Measurements from ENCODE around the gene COPZ2. TPM values are rescaled to one million over a fixed set of nuclear protein-coding genes. Genes with fewer than 3 reads are reported as not detected.

Gene COPZ2
- total and polyA plus RNA-seq, 9 of the 15 experiments (the other 6 are each of a cell fraction or from before 2014, with no cell fraction given): 0.22 to 0.49 TPM; not detected in 7

DNA sequence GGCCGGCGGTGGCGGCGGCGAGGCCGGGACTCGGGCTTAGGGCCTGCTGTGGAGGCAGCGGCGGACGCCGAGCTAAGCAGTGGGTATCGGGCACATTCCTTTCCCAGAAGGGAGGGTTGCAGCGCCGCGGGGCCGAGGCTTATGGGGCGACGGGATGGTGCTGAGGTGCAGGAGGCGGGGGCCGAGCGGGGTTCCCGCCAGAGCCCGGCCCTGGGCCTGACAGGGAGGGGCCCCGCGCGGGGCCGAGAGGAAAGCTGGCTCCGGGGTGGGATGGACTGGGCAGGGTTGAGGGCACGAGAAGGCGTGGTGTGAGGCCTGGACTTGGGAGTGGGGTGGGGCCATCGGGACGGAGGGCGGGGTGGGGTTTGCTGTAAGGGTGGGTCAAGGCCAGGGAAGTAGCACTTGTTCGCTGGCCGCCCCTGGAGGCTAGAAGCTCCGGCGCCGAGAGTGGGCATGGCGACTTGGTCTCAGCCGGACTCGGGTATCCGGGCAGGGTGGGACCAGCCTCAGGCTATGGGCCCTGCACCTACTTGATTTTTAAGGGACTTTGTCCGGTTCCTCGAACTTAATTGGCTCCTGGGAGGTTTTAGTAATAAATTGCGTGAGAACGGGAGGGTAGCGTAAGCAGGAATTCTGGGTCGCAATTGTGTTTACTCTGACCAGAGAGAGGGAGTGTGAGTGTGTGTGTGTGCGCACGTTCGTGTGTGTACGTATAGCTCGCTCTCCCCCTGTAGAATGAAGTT lies 11.0 kb upstream of the COPZ2 start (continued):
- TF ChIP-seq, protein P1, sequence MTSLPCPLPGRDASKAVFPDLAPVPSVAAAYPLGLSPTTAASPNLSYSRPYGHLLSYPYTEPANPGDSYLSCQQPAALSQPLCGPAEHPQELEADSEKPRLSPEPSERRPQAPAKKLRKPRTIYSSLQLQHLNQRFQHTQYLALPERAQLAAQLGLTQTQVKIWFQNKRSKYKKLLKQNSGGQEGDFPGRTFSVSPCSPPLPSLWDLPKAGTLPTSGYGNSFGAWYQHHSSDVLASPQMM (CRISPR knock-in tag; IDR thresholded peaks at IDR 0.05): no peak
- TF ChIP-seq, protein P2, sequence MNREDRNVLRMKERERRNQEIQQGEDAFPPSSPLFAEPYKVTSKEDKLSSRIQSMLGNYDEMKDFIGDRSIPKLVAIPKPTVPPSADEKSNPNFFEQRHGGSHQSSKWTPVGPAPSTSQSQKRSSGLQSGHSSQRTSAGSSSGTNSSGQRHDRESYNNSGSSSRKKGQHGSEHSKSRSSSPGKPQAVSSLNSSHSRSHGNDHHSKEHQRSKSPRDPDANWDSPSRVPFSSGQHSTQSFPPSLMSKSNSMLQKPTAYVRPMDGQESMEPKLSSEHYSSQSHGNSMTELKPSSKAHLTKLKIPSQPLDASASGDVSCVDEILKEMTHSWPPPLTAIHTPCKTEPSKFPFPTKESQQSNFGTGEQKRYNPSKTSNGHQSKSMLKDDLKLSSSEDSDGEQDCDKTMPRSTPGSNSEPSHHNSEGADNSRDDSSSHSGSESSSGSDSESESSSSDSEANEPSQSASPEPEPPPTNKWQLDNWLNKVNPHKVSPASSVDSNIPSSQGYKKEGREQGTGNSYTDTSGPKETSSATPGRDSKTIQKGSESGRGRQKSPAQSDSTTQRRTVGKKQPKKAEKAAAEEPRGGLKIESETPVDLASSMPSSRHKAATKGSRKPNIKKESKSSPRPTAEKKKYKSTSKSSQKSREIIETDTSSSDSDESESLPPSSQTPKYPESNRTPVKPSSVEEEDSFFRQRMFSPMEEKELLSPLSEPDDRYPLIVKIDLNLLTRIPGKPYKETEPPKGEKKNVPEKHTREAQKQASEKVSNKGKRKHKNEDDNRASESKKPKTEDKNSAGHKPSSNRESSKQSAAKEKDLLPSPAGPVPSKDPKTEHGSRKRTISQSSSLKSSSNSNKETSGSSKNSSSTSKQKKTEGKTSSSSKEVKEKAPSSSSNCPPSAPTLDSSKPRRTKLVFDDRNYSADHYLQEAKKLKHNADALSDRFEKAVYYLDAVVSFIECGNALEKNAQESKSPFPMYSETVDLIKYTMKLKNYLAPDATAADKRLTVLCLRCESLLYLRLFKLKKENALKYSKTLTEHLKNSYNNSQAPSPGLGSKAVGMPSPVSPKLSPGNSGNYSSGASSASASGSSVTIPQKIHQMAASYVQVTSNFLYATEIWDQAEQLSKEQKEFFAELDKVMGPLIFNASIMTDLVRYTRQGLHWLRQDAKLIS (CRISPR knock-in tag; IDR thresholded peaks at IDR 0.05): 0 out of 2 replicates have a peak, but pooled peaks have one; percentile 74
- TF ChIP-seq, protein P3, sequence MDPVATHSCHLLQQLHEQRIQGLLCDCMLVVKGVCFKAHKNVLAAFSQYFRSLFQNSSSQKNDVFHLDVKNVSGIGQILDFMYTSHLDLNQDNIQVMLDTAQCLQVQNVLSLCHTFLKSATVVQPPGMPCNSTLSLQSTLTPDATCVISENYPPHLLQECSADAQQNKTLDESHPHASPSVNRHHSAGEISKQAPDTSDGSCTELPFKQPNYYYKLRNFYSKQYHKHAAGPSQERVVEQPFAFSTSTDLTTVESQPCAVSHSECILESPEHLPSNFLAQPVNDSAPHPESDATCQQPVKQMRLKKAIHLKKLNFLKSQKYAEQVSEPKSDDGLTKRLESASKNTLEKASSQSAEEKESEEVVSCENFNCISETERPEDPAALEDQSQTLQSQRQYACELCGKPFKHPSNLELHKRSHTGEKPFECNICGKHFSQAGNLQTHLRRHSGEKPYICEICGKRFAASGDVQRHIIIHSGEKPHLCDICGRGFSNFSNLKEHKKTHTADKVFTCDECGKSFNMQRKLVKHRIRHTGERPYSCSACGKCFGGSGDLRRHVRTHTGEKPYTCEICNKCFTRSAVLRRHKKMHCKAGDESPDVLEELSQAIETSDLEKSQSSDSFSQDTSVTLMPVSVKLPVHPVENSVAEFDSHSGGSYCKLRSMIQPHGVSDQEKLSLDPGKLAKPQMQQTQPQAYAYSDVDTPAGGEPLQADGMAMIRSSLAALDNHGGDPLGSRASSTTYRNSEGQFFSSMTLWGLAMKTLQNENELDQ (CRISPR knock-in tag; IDR thresholded peaks at IDR 0.05; ENCODE audit: borderline replicate concordance): no peak
- TF ChIP-seq, protein P4, sequence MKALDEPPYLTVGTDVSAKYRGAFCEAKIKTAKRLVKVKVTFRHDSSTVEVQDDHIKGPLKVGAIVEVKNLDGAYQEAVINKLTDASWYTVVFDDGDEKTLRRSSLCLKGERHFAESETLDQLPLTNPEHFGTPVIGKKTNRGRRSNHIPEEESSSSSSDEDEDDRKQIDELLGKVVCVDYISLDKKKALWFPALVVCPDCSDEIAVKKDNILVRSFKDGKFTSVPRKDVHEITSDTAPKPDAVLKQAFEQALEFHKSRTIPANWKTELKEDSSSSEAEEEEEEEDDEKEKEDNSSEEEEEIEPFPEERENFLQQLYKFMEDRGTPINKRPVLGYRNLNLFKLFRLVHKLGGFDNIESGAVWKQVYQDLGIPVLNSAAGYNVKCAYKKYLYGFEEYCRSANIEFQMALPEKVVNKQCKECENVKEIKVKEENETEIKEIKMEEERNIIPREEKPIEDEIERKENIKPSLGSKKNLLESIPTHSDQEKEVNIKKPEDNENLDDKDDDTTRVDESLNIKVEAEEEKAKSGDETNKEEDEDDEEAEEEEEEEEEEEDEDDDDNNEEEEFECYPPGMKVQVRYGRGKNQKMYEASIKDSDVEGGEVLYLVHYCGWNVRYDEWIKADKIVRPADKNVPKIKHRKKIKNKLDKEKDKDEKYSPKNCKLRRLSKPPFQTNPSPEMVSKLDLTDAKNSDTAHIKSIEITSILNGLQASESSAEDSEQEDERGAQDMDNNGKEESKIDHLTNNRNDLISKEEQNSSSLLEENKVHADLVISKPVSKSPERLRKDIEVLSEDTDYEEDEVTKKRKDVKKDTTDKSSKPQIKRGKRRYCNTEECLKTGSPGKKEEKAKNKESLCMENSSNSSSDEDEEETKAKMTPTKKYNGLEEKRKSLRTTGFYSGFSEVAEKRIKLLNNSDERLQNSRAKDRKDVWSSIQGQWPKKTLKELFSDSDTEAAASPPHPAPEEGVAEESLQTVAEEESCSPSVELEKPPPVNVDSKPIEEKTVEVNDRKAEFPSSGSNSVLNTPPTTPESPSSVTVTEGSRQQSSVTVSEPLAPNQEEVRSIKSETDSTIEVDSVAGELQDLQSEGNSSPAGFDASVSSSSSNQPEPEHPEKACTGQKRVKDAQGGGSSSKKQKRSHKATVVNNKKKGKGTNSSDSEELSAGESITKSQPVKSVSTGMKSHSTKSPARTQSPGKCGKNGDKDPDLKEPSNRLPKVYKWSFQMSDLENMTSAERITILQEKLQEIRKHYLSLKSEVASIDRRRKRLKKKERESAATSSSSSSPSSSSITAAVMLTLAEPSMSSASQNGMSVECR (CRISPR knock-in tag; IDR thresholded peaks at IDR 0.05): 0 out of 2 replicates have a peak, but pooled peaks have one; percentile 9
- TF ChIP-seq, protein P5, sequence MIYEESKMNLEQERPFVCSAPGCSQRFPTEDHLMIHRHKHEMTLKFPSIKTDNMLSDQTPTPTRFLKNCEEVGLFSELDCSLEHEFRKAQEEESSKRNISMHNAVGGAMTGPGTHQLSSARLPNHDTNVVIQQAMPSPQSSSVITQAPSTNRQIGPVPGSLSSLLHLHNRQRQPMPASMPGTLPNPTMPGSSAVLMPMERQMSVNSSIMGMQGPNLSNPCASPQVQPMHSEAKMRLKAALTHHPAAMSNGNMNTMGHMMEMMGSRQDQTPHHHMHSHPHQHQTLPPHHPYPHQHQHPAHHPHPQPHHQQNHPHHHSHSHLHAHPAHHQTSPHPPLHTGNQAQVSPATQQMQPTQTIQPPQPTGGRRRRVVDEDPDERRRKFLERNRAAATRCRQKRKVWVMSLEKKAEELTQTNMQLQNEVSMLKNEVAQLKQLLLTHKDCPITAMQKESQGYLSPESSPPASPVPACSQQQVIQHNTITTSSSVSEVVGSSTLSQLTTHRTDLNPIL (CRISPR knock-in tag; IDR thresholded peaks at IDR 0.05): no peak
- peak; percentile 38; the same call in 1 of the 2 replicates for TF ChIP-seq NR3C1 (CRISPR knock-in tag; IDR thresholded peaks at IDR 0.05)
- TF ChIP-seq HDAC1 (IDR thresholded peaks at IDR 0.05): peak in 1 of 2 experiments; percentile 75; a peak in 2 of 4 replicates
- no peak for TF ChIP-seq TFAM (CRISPR knock-in tag; conservative IDR thresholded peaks at IDR 0.05)
- peak; percentile 65 for TF ChIP-seq RBFOX2 (IDR thresholded peaks at IDR 0.05; ENCODE audit: low read depth, low read length)
- TF ChIP-seq HOXB6 (CRISPR knock-in tag; IDR thresholded peaks at IDR 0.05; ENCODE audit: borderline replicate concordance): no peak
- TF ChIP-seq ESRRB (CRISPR knock-in tag; IDR thresholded peaks at IDR 0.05; ENCODE audit: borderline replicate concordance): no peak
- TF ChIP-seq KDM5B (IDR thresholded peaks at IDR 0.05; ENCODE audit: insufficient replicate concordance, low read depth, low read length): peak; percentile 83

Data from K562 (cell line).